Rectal smooth muscle tissue (tissue), 1 donor: ENCODE data around the gene KLHDC8A.
"Not testable (repeated sequence)": the region's sequence is repeated elsewhere in the genome, so short reads cannot be mapped to it uniquely, and the experiment has no call there.

Experiments used
- H3K27ac ChIP-seq: one replicate; pipeline ENCODE4 v1.7.0; 2013; ENCODE audit warnings: low read depth, low read length, inconsistent platforms
- H3K27me3 ChIP-seq: one replicate; pipeline ENCODE4 v1.7.0; 2013; ENCODE audit warnings: low read length; ENCODE audit not compliant: control insufficient read depth, insufficient read depth
- H3K36me3 ChIP-seq: one replicate; pipeline ENCODE4 v1.7.0; 2013; ENCODE audit warnings: low read length; ENCODE audit not compliant: control insufficient read depth, insufficient read depth
- H3K4me1 ChIP-seq: one replicate; pipeline ENCODE4 v1.7.0; 2013; ENCODE audit warnings: low read length; ENCODE audit not compliant: control insufficient read depth, insufficient read depth
- H3K4me3 ChIP-seq: one replicate; pipeline ENCODE4 v1.7.0; 2013; ENCODE audit warnings: low read length
- H3K9ac ChIP-seq: one replicate; pipeline ENCODE4 v1.7.0; 2013; ENCODE audit warnings: low read length

KLHDC8A gene, protein sequence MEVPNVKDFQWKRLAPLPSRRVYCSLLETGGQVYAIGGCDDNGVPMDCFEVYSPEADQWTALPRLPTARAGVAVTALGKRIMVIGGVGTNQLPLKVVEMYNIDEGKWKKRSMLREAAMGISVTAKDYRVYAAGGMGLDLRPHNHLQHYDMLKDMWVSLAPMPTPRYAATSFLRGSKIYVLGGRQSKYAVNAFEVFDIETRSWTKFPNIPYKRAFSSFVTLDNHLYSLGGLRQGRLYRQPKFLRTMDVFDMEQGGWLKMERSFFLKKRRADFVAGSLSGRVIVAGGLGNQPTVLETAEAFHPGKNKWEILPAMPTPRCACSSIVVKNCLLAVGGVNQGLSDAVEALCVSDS

DNA sequence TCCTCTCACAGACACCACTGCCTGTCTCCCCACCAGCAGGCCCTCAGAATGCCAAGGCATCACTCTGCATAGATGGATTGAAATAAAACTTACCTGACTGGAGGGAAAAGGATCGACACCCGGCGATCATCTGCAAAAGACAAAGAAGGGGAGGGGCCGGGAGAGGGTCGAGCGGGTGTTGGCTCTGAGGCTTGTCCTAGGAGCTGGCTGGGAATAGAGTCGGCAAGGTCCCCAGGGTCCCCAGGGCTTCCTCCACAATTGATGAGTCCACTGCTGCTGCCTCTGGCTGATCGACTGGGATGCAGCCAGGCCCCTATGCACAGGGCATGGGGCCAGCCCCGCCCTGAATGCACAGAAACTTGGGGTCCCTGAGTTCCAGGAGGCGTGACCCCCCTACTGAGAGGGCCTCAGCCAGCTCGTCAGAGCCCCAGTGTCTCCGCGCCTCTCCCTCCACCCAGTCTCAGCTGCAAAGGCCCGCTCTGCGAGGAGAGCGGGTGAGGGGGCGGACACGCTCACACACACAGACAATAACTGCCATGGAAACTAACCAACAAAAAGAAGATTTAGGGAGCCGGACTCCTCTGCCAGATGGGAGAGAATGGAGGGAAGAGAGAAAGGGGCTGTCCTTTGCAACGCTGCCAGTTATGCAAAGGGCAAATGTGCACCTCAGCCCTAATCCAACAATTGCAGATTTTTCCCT, at the start of gene KLHDC8A:
TSS of gene KLHDC8A (minus strand) at position 483 of the 700 bp plus-strand sequence. CDS start 13,318 bp downstream, outside the sequence.
- Histone ChIP-seq H3K4me1 (peaks cover 6% of the 10 kb centered on the region), H3K27me3 (no peaks in the 10 kb centered on the region), H3K36me3 (no peaks in the 10 kb centered on the region), H3K4me3 (peak within 1 kb of the TSS; percentile 29), H3K9ac (no peak within 1 kb of the TSS), H3K27ac (peak within 1 kb of the TSS; percentile 2)

DNA sequence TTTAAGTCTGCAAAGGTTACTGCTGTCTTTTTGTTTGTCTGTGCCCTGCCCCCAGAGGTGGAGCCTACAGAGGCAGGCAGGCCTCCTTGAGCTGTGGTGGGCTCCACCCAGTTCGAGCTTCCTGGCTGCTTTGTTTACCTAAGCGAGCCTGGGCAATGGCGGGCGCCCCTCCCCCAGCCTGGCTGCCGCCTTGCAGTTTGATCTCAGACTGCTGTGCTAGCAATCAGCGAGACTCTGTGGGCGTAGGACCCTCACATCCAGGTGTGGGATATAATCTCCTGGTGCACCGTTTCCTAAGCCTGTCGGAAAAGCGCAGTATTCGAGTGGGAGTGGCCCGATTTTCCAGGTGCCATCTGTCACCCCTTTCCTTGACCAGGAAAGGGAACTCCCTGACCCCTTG, 49.5 kb upstream of the KLHDC8A start:
- H3K4me3 ChIP-seq, H3K36me3 ChIP-seq, H3K27me3 ChIP-seq, H3K9ac ChIP-seq, H3K27ac ChIP-seq, H3K4me1 ChIP-seq: not testable (repeated sequence)

DNA sequence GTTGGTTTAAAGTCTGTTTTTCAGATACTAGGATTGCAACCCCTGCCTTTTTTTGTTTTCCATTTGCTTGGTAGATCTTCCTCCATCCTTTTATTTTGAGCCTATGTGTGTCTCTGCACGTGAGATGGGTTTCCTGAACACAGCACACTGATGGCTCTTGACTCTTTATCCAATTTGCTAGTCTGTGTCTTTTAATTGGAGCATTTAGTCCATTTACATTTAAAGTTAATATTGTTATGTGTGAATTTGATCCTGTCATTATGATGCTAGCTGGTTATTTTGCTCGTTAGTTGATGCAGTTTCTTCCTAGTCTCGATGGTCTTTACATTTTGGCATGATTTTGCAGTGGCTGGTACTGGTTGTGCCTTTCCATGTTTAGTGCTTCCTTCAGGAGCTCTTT, 47.8 kb upstream of the KLHDC8A start:
- H3K27ac ChIP-seq, H3K4me1 ChIP-seq, H3K9ac ChIP-seq, H3K4me3 ChIP-seq, H3K27me3 ChIP-seq, H3K36me3 ChIP-seq: not testable (repeated sequence)

DNA sequence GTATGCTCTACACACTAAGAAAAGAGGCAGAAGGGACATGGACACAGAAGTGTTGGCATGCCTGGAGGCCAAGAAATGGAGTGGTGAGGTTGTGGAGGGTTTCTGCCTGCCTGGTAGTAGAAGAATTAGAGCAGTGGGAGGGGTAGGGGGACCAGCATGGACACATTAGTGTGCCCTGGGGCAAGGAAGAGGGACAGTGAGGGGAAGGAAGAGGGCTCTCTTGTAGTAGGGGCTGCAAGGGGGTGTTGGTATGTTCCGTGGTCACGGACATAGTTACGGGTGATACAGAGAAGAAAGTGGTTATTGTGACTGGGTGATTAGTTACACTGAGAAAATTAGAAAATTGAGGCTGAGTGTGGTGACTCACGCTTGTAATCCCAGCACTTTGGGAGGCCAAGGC, 41.9 kb upstream of the KLHDC8A start:
- Histone ChIP-seq H3K4me3 (no peak overlapping the region), H3K9ac (no peak overlapping the region), H3K4me1 (no peaks in the 10 kb centered on the region), H3K36me3 (no peaks in the 10 kb centered on the region), H3K27me3 (no peaks in the 10 kb centered on the region), H3K27ac (no peak overlapping the region)

DNA sequence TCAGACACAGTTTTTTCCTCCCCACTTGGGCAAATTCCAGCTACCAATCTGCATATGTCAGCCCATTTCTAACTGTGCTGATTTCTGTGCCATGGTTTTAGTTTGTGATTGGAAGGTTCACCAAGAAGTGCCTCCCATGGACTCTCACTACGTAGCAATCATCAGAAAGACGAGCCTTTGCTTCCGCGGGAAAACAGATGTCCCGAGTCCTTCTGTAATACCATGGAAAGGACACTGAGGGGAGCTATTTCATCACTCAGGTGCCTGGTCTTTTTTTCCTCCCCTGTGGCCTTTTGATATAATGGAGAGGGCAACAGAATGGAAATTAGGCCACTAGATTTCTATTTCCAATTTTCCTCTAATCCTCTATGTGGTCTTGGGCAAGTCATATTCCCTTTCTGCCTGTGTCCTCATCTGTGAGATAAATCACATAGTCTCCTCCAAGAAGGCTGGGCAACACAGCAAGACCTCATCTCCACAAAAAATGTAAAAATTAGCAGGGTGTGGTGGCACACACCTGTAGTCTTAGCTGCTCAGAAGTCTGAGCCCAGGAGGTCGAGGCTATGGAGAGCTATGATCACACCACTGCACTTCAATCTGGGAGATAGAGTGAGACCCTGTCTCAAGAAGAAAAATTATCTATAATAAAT, 40.4 kb upstream of the KLHDC8A start:
- H3K9ac ChIP-seq, result no peak overlapping the region

DNA sequence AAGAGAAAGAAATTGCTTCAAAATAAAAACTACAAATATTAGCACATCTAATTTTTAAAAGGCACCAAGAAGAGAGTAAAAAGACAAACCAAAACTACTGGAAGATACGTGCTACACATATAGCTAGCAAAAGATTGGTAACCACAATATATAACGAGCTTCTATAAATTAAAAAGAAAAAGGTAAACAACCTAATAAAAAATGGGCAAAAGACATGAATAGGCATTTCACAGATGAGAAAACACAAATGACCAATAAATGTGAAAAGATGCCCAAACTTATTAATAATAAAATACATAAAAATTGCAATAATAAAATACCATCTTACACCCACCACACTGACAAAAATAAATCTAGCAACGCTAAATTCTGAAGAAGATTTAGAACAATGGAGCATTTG, 38.9 kb upstream of the KLHDC8A start:
- H3K9ac ChIP-seq, result no peak overlapping the region
- H3K27me3 ChIP-seq, result no peaks in the 10 kb centered on the region
- no peaks in the 10 kb centered on the region for H3K4me1 ChIP-seq
- H3K4me3 ChIP-seq, result no peak overlapping the region
- no peak overlapping the region for H3K27ac ChIP-seq
- H3K36me3 ChIP-seq, result no peaks in the 10 kb centered on the region

More for the DNA sequence above, 40.4 kb upstream of the KLHDC8A start:
- Histone ChIP-seq H3K36me3 (no peaks in the 10 kb centered on the region), H3K4me3 (no peak overlapping the region), H3K4me1 (no peaks in the 10 kb centered on the region), H3K27ac (no peak overlapping the region), H3K27me3 (no peaks in the 10 kb centered on the region)

DNA sequence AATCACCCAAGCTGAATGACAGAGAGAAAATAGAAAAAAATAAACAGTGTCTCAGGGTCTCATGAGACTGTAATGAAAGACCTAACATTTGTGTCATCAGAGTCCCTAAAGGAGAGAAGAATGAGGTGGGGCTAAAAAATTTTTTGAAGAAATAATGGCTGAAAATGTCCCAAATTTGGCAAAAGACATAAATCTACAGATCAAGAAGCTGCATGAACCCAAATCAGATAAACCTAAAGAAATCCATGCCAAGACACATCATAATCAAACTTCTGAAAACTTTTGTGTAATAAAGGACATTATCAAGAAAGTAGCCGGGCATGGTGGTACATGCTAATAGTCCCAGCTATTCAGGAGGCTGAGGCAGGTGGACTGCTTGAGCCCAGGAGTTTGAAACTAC, 35.9 kb upstream of the KLHDC8A start:
- Histone ChIP-seq H3K4me1 (no peaks in the 10 kb centered on the region), H3K4me3 (no peak overlapping the region), H3K27ac (no peak overlapping the region), H3K27me3 (no peaks in the 10 kb centered on the region), H3K9ac (no peak overlapping the region), H3K36me3 (no peaks in the 10 kb centered on the region)

DNA sequence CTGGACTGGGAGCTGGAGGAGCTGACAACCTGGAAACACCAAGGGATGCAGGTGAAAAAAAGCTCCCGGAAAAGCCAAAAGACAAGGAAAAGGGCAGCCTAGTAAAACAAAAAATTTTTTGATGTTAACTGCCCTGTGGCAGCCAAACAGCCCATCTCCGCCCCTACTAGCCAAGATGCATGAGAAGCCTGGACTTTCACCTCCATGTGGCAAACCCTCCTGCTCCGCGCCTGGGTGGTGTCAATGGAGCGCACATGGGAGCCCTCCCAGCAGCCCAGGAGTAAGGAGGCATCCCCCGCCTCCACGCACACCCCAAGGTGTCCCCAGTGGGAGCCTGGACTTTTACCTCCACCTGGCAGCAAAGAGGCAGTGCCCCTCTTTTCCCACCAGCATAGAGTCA, 34.7 kb upstream of the KLHDC8A start:
- Histone ChIP-seq H3K9ac (no peak overlapping the region), H3K27ac (no peak overlapping the region), H3K36me3 (no peaks in the 10 kb centered on the region), H3K4me3 (no peak overlapping the region), H3K4me1 (no peaks in the 10 kb centered on the region), H3K27me3 (no peaks in the 10 kb centered on the region)

DNA sequence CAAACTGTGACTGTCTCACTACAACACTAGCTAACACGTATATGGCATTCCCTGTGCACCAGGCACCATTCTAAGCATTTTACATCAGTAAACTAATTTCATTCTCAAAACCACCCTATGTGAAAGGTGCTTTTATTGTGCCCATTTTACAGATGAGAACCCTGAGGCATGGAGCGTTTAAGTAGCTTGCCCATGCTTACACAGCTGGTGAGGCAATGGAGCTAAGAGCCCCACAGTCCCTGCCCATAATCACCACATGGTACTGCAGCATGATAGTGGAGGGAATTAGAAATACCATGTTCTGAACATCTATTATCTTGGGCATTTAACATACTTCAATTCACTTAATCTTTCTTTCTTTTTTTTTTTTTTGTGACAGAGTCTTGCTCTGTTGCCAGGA, 31.1 kb upstream of the KLHDC8A start:
- Histone ChIP-seq H3K36me3 (no peaks in the 10 kb centered on the region), H3K4me1 (no peaks in the 10 kb centered on the region), H3K27ac (no peak overlapping the region), H3K4me3 (no peak overlapping the region), H3K9ac (no peak overlapping the region), H3K27me3 (no peaks in the 10 kb centered on the region)

DNA sequence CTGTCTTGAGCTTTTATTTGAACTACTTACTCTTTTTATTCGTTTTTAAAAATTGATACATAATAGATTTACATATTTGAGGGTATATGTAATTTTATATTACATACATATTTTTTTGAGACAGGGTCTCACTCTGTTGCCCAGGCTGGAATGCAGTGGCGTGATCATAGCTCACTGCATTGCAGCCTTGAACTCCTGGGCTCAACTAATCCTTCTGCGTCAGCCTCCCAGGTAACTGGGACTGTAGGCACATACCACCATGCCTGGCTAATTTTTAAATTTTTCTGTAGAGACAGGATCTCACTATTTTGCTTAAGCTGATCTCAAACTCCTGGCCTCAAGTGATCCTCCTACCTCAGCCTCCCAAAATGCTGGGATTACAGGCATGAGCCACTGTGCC, 26.3 kb upstream of the KLHDC8A start:
- not testable (repeated sequence) for H3K27ac ChIP-seq, H3K4me1 ChIP-seq, H3K9ac ChIP-seq, H3K4me3 ChIP-seq, H3K36me3 ChIP-seq, H3K27me3 ChIP-seq

DNA sequence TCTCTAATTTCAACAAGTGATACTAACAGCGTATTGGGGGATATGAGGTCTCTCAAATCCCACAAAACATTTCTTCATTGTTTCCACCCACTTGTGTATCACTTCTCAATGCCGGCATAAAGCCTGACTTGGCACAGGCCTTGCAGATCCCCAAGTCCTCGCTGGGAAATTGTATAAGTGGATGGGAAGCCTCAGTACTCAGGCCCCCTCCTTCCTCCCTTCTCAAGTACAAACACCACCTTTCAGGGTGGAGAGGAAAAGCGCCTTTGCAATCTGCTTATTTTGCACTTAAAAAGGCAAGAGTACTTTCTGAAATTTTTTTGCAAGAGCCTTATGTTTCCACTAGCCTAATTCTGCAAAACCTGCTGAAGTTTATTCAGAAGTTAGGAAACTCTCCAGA, 25.8 kb upstream of the KLHDC8A start:
- Histone ChIP-seq H3K36me3 (no peaks in the 10 kb centered on the region), H3K27ac (no peak overlapping the region), H3K27me3 (no peaks in the 10 kb centered on the region), H3K9ac (no peak overlapping the region), H3K4me1 (no peaks in the 10 kb centered on the region), H3K4me3 (no peak overlapping the region)

DNA sequence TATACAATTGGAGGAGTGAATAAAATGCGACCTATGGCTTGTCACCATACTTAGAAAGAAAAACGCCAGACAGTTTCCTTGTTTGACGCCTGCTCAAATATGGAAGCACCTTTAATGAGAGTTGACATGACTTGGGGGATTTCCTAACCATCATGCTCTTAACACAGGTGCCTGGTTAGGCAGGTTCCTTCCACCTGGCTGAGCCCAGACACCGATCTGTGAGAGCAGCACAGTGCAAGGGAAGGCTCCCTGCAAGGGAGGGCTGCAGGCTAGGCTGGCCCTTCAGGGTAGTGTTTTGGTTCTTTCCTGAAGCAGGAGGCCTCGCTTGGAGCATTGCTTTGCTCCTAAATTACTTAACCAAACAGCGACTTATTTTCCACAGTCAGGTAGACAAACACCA, 24.6 kb upstream of the KLHDC8A start:
- no peaks in the 10 kb centered on the region for H3K27me3 ChIP-seq
- H3K4me1 ChIP-seq, result no peaks in the 10 kb centered on the region
- no peak overlapping the region for H3K27ac ChIP-seq
- H3K9ac ChIP-seq, result no peak overlapping the region
- no peaks in the 10 kb centered on the region for H3K36me3 ChIP-seq
- no peak overlapping the region for H3K4me3 ChIP-seq
